Stimulated activated naive CD8-positive, alpha-beta T cell treated with anti-CD3 and anti-CD28 coated beads, Interleukin-15, Interleukin-2, amounts not matched to agents 100 ng/mL and 50 ng/mL, for 24 hours (primary cell): ENCODE measurements around the gene KIF18B.

ENCODE experiments used
- H3K27ac Mint-ChIP-seq: one replicate; pipeline ENCODE4 v1.8.0; 2021; ENCODE audit warnings: mild to moderate bottlenecking, mixed read lengths
- H3K27me3 Mint-ChIP-seq: one replicate; pipeline ENCODE4 v1.8.0; 2021; ENCODE audit warnings: mixed read lengths
- H3K36me3 Mint-ChIP-seq: one replicate; pipeline ENCODE4 v1.8.0; 2021; ENCODE audit warnings: low read depth, mixed read lengths
- H3K4me1 Mint-ChIP-seq: one replicate; pipeline ENCODE4 v1.8.0; 2021; ENCODE audit warnings: low read depth, mixed read lengths
- H3K4me3 Mint-ChIP-seq: one replicate; pipeline ENCODE4 v1.8.0; 2021; ENCODE audit warnings: mild to moderate bottlenecking, mixed read lengths
- H3K9me3 Mint-ChIP-seq: one replicate; pipeline ENCODE4 v1.8.0; 2021; ENCODE audit warnings: mixed read lengths

The KIF18B gene

DNA sequence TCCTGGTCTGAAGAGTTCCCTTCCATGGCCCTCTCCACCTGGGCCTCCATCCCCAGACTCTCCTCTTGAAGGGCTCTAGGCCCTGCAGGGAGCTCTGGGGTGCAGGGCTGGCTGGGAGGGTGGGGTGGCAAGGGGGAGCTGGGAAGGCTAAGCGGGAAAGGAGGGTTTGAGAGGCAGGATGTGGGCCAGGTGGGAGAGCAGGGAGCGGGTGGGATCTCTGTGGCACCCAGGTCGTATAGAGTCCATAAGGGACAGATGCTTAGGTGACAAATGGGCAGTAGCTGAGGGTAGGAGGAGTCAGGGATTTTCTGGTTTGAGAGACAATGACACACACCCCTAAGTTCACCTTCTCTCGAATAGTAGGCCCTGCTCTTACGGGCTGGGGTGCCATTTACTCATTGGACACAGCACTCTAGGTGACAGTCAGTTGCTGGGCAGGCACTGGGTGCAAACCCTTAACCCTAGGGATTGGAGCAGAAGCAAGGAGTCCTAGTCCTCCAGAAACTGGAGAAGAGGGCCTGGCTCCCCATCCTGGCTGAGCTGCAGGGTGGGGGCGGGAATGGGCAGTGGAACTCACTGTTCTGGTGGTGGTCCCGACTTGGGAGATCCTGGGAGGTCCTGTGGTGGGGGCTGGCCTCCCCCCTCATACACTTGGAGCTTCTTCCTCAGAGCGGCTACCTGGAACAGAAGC lies 15.3 kb downstream of the KIF18B start:
- Mint-ChIP-seq H3K4me1 (no peaks in the 10 kb centered on the region), H3K36me3 (peaks cover 52% of the 10 kb centered on the region), H3K9me3 (no peaks in the 10 kb centered on the region), H3K27me3 (no peaks in the 10 kb centered on the region), H3K4me3 (no peak overlapping the region), H3K27ac (no peak overlapping the region)

DNA sequence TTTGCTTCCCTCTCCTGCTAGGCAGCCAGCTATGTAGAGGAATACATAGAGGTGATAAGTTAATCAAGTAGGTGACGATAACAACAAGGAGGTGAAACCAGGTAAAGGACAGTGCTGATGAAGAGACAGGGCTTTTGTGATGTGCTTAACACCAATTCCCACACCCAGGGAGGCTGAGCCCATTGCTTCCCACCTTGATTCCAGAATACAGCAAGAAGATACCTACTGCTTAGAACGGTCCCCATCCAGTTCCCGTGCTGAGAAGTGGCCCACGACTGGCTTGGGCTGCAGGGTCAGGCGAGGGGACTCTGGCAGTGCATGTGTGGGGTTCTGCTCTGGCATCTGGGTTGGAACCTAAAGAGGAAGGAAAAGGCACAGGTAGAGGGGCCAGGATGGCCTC lies 16.2 kb downstream of the KIF18B start:
- Mint-ChIP-seq H3K9me3 (no peaks in the 10 kb centered on the region), H3K27me3 (no peaks in the 10 kb centered on the region), H3K36me3 (peaks cover 50% of the 10 kb centered on the region), H3K4me1 (no peaks in the 10 kb centered on the region), H3K27ac (no peak overlapping the region), H3K4me3 (no peak overlapping the region)

DNA sequence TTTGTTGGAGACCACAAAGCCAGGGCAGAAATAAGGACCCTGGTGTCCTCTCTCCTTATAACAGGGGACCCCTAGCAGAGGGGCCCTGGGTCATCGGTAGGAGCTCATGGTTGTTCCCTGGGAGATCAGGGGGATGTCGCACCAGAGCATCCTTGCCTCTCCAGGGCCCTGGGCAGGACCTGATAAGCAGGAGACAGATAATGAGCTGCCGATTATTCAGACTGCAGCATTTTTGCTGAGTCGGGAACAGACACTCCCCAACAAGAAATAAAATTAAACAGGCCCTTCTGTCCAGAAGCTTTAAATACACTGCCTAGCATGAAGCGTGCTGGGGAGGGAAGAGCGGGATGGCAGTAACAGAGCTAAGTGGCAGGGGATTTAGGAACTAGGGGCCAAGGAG lies 16.9 kb downstream of the KIF18B start:
- H3K4me3 Mint-ChIP-seq = no peak overlapping the region
- H3K9me3 Mint-ChIP-seq = no peaks in the 10 kb centered on the region
- peaks cover 56% of the 10 kb centered on the region for H3K36me3 Mint-ChIP-seq

DNA sequence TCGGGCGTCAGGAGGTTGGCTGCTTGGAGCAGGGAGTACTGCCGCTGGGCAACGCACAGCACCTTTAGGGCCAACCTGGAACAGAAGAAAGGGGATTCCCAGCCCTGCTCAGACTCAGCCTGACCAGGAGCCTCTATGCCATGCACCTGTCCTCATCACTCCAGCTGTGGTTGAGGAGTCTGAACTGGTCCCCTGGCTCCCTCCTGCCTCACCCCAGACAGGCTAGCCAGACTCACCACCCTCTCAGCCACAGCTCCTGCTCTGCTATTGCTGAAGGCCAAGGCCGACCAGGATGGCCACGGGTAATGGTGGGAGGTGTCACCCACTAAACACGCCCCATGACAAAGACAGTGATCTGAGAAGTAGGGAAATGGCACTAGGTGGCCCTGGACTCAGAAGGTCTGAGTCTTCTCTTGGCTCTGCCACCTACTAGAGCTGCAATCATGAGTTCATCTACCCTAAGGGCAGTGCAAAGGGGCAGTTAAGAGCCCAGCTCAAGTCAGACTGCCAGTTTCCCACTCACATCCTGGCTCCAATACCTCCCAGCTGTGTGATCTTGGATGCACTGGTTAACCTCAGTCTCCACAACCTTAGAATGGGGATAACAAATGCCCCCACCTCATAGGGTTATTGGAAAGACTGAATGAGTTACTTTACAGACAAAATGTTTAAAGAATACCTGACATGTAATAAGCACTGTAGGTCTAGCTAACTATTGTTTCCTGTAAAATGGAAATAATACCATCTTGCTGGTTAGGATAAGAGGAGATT lies 18.4 kb downstream of the KIF18B start:
- Mint-ChIP-seq H3K36me3 (peaks cover 50% of the 10 kb centered on the region), H3K27ac (no peak overlapping the region), H3K4me3 (no peak overlapping the region), H3K27me3 (no peaks in the 10 kb centered on the region), H3K4me1 (no peaks in the 10 kb centered on the region), H3K9me3 (no peaks in the 10 kb centered on the region)

More for the DNA sequence above, 16.9 kb downstream of the KIF18B start:
- Mint-ChIP-seq H3K27me3 (no peaks in the 10 kb centered on the region), H3K27ac (no peak overlapping the region), H3K4me1 (no peaks in the 10 kb centered on the region)

DNA sequence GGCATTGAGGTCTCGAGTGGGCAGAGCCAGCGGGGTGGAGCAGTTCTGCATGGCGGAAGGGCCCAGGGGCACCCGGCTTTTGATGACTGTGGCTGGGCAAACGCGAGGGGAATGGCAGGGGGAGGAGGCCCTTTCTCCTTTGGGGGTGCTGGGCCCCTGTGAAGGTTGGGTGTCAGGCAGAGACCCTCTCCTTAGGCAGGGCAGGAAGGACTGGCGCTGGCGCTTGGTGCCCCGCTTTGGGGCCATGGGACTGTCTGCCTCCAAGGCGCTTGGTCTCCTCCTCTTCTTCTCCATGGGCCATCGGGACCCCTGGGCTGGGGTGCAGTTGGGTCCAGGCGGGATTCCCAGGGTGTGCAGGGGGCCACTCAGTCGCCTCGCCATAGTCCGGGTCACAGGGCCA lies 19.4 kb downstream of the KIF18B start:
- H3K36me3 Mint-ChIP-seq = peaks cover 50% of the 10 kb centered on the region
- H3K27ac Mint-ChIP-seq = no peak overlapping the region
- no peaks in the 10 kb centered on the region for H3K4me1 Mint-ChIP-seq
- H3K4me3 Mint-ChIP-seq = no peak overlapping the region
- no peaks in the 10 kb centered on the region for H3K9me3 Mint-ChIP-seq
- H3K27me3 Mint-ChIP-seq = no peaks in the 10 kb centered on the region

DNA sequence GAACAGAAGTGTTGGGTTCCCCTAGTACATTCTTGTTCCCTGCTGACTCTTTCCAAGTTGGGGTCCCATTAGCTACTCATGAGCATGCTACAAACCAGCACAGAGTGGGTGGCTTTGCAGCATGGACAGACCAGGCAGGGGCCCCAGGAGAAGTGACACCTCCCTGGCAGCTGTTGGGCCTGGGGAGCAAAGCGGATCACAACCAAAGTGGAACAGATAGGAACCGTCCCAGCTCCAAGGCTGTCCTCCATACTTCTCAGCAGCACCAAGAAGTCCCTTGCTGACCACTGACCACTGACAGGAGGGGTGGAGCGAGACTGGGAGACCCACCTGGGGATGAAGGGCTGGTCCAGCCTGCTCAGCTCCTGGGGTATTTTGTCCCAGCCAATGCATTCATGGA lies 19.9 kb downstream of the KIF18B start:
- no peak overlapping the region for H3K4me3 Mint-ChIP-seq
- no peaks in the 10 kb centered on the region for H3K9me3 Mint-ChIP-seq
- H3K27me3 Mint-ChIP-seq = no peaks in the 10 kb centered on the region
- H3K4me1 Mint-ChIP-seq = no peaks in the 10 kb centered on the region
- H3K36me3 Mint-ChIP-seq = peaks cover 50% of the 10 kb centered on the region
- H3K27ac Mint-ChIP-seq = no peak overlapping the region

DNA sequence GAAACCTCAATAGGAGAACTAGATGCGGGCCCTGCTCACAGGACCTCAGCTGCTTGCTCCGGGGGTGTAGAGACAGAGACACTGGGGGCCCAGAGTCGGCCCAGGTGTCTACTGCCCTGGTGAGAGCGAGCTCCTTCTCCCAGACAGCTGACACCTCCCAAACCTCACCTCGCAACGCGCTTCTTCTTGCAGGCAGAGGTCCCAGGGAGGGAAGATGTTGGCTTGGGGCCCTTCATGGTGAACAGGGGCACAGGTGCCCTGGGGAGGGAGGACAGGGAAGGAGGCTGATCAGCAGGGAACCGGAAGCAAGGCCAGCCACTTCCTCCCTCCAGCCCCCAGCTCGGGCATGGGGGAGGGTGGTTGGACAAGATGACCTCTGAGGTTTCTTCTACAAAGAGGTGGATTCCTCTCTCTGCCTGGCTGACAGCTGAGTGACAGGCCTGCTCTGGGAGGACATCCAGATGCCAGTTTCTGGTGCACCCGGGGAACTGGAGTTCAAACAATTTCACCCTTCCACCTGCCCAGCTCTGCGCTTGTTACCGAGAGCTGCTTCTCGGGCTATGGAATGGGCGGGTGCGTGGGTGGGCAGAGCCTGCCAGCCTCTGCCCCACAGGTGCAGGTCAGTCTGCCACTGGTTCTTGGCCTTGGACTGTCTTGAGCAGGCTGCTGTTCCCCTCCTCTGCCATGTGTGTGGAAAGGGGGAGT lies 20.6 kb downstream of the KIF18B start:
- no peaks in the 10 kb centered on the region for H3K4me1 Mint-ChIP-seq

DNA sequence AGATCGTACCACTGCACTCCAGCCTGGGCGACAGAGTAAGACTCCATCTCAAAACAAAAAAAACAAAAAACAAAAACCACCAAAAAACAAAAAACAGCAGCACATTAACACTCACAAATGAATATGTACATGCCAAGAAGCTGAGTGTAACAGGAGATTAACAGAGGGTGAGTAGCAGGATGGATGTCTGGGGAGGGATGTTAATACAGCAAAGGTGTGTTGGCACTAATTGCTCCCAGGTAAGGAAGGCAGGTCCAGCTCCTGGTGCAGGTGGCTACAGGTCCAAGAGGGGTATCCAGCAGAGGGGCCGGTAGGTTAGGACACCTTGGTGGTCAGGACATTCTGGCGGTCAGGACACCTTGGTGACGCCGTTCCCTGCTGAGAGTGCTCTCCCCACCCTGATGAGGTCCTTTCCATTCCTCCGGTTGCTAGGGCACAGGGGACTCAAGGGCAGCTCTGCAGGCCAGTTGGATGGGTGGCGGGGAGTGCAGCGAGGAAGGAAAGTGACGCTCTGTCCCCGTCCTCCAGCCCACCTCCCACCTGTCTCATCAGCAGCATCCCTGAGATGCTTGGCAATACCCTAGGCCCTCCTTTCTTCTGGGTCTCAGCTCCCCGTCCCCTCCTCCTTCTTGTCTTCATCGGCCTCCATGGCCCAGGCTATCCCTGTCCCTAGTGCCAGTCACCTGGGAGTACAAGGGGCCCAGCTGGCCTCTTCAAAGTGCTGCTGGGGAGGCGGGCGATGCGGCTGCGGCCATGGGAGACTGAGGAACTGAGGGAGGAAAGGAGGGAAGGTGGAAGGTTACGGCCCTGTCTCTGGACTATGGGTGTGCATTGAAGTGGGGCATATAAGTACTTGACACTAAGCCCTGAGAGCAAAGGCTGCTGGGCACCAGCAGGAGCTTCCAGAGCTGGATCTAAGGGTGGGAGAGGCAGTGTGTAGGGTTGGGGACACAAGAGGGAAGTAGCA lies 21.6 kb downstream of the KIF18B start:
- no peaks in the 10 kb centered on the region for H3K9me3 Mint-ChIP-seq
- no peak overlapping the region for H3K27ac Mint-ChIP-seq
- H3K27me3 Mint-ChIP-seq = peaks cover 4% of the 10 kb centered on the region
- peaks cover 40% of the 10 kb centered on the region for H3K36me3 Mint-ChIP-seq
- no peaks in the 10 kb centered on the region for H3K4me1 Mint-ChIP-seq
- no peak overlapping the region for H3K4me3 Mint-ChIP-seq

More for the DNA sequence above, 20.6 kb downstream of the KIF18B start:
- no peak overlapping the region for H3K4me3 Mint-ChIP-seq
- no peaks in the 10 kb centered on the region for H3K9me3 Mint-ChIP-seq
- H3K36me3 Mint-ChIP-seq = peaks cover 49% of the 10 kb centered on the region
- H3K27me3 Mint-ChIP-seq = no peaks in the 10 kb centered on the region
- H3K27ac Mint-ChIP-seq = no peak overlapping the region

DNA sequence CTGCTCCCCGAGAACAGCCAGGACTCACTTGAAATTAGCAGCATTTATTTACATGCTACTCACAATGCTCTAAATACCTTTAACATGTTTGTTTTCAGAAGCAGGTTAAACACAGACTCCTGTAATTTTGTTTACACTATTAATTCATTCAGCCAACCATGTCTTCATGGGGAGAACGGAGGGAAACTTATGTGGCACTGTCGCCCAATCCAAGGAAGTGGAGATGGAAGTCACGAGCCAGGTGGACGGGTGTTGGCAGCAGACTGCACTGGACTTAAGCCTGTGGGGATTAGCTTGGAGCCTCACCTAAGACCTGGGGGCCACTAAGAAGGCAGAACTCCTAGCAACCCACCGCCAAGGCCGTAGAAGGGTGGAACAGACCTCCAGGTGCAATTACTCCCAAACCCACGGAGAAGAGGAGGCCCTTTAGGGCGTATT lies 23.4 kb downstream of the KIF18B start:
- H3K36me3 Mint-ChIP-seq = peaks cover 22% of the 10 kb centered on the region
- H3K27ac Mint-ChIP-seq = no peak overlapping the region
- H3K9me3 Mint-ChIP-seq = no peaks in the 10 kb centered on the region
- H3K4me1 Mint-ChIP-seq = peaks cover 7% of the 10 kb centered on the region
- no peak overlapping the region for H3K4me3 Mint-ChIP-seq
- H3K27me3 Mint-ChIP-seq = peaks cover 4% of the 10 kb centered on the region

DNA sequence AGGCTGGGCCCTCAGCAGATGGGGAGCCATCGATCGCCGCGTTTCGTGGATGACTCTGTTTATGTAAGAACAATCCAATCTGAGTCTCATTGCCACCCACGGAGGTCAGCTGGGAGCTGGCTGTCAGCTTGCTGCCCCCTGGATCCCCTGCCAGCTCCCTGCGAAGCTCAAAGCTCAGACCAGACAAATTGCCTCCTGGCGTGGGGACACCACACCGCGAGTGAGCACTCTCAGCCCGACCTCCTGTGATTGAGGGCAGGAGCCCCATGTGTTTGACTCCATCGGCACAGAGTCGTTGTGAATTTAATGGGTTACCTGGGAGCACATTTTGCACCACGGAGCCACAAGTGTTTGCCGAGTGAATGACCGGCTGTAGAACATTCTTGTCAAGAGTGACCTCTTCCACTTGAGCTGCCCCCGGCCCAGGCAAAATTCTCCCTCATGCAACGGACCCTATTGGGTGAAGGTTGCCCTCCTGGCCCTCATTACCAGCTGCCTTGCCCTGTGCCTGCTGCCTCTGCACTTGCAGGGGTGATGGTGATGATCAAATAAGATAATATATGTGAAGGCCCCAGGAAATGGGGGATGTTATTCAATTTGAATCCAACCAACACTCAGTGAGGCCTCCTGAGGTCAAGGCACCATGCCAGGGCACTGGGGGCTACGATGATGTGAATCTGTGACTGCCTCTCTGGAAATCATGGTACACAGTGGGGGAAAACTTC lies 24.7 kb downstream of the KIF18B start:
- H3K9me3 Mint-ChIP-seq = no peaks in the 10 kb centered on the region
- peaks cover 20% of the 10 kb centered on the region for H3K36me3 Mint-ChIP-seq
- H3K4me1 Mint-ChIP-seq = peaks cover 7% of the 10 kb centered on the region
- H3K27ac Mint-ChIP-seq = no peak overlapping the region
- H3K4me3 Mint-ChIP-seq = no peak overlapping the region
- peaks cover 4% of the 10 kb centered on the region for H3K27me3 Mint-ChIP-seq

DNA sequence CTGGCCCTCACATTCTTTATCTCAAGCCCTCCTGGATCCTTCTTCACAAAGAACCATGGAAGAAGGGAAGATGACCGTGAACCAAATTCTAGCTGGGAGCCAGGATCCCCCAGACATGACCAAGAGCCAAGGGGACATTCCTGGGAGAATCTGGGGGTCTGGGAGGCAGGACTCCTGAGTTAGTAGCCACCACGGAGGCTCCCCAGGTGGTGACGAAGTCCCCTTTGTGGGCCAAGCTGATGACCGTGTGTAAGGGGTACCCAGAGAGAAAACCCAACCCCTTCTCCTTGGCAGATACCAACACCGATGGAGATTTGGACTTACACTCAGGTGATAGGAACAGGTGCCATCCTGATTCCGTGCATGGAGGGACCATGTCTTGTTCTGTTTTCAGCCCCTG lies 25.4 kb downstream of the KIF18B start:
- Mint-ChIP-seq H3K27me3 (peaks cover 4% of the 10 kb centered on the region), H3K27ac (no peak overlapping the region), H3K4me1 (peaks cover 7% of the 10 kb centered on the region), H3K9me3 (no peaks in the 10 kb centered on the region), H3K4me3 (no peak overlapping the region), H3K36me3 (peaks cover 13% of the 10 kb centered on the region)

DNA sequence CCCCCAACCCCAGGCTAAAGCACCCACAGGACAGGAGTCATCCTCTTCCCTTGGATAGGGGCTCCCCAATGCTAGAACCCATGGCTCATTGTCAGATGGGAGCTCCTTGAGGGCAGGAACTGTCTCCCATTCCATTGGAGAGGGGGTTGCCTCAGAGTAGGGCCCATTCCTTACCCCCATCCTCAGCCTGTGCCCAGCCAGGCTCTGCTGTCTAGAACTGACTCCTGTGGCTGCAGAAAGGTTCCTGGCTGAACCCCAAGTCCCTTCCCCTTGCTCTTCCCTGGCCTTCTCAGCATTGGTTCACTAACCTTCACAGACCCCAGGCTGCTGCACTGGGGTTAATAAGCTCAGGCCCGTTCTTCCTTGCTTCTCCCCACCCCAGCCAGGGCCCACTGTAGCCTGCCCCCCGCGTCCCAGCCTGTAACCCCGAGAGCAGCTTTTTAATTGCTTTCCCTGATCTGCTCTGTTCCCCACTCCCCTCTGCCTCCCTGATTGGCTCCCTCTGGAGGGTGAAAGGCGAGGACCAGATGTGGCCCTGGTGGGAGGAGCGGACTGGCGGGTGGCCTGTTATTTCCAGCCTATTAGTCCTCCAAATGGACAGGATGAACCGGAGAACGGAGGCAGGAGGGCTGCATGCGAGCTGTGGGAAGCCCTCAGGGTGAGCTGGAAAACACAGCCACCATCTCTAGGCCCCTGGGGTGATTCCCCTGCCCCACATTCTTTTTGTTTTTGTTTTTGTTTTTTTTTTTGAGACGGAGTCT lies 26.3 kb downstream of the KIF18B start:
- no peak overlapping the region for H3K27ac Mint-ChIP-seq
- no peak overlapping the region for H3K4me3 Mint-ChIP-seq
- H3K36me3 Mint-ChIP-seq = peaks cover 9% of the 10 kb centered on the region
- H3K27me3 Mint-ChIP-seq = peaks cover 4% of the 10 kb centered on the region
- H3K9me3 Mint-ChIP-seq = no peaks in the 10 kb centered on the region
- H3K4me1 Mint-ChIP-seq = peaks cover 7% of the 10 kb centered on the region

DNA sequence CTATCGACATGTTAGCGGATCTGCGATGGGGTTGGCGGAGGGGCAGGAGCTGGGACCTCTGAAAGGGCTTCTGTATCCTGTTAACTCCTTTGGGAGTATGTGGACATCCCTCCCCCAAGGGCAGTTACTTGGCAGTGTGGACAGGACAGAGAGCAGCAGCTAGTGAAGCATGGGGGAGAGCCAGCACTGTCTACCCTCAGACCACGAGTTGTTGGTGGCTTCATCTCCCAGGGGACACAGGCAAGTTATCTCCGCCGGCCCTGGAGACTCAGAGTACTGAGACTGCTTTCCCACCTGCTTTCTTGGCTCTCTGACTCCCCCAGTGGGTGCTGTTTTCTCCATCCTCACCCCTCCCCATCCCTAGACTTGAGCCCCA lies 27.0 kb downstream of the KIF18B start:
- Mint-ChIP-seq H3K4me1 (peaks cover 7% of the 10 kb centered on the region), H3K27ac (no peak overlapping the region), H3K4me3 (no peak overlapping the region), H3K9me3 (no peaks in the 10 kb centered on the region), H3K27me3 (peaks cover 4% of the 10 kb centered on the region), H3K36me3 (peaks cover 1% of the 10 kb centered on the region)
